Loucy (cell line): Measurements from ENCODE around the gene BCAS1.

ENCODE experiments used
- EZH2phosphoT487 ChIP-seq: fragments of 200-600 bp; IDR thresholded peaks from 2 replicates; pipeline ENCODE4 v1.6.1; 2018; ENCODE audit warnings: antibody characterized with exemption, mild to moderate bottlenecking, moderate library complexity, borderline replicate concordance
- TF ChIP-seq, protein P1 (sequence below): fragments of 200-600 bp; sonication (generic); conservative IDR thresholded peaks from 2 replicates; pipeline ENCODE4 v1.5.1; 2014; ENCODE audit warnings: mild to moderate bottlenecking, antibody characterized with exemption, low read length

GRCh38 chr20:53981752-53982437 lies 88.5 kb downstream of the BCAS1 start:
- TF ChIP-seq, protein P1, sequence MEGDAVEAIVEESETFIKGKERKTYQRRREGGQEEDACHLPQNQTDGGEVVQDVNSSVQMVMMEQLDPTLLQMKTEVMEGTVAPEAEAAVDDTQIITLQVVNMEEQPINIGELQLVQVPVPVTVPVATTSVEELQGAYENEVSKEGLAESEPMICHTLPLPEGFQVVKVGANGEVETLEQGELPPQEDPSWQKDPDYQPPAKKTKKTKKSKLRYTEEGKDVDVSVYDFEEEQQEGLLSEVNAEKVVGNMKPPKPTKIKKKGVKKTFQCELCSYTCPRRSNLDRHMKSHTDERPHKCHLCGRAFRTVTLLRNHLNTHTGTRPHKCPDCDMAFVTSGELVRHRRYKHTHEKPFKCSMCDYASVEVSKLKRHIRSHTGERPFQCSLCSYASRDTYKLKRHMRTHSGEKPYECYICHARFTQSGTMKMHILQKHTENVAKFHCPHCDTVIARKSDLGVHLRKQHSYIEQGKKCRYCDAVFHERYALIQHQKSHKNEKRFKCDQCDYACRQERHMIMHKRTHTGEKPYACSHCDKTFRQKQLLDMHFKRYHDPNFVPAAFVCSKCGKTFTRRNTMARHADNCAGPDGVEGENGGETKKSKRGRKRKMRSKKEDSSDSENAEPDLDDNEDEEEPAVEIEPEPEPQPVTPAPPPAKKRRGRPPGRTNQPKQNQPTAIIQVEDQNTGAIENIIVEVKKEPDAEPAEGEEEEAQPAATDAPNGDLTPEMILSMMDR = no peak
- TF ChIP-seq EZH2phosphoT487 = no peak
